Measurements from ENCODE around the gene EVPL. TPM values are rescaled to one million over a fixed set of nuclear protein-coding genes. Genes with fewer than 3 reads are reported as not detected.

EVPL gene
- total and polyA plus RNA-seq, 10 of the 15 experiments (the other 5 are each of a cell fraction or from before 2014, with no cell fraction given), result 0.03 TPM; not detected in 9

- TF ChIP-seq HDGF (IDR thresholded peaks at IDR 0.05) (no peak; the same call in 1 of the 2 replicates), CHD2 (IDR thresholded peaks at IDR 0.05; ENCODE audit: borderline replicate concordance, low read depth, low read length) (0 out of 2 replicates have a peak, but pooled peaks have one; percentile 28), ZNF207 (IDR thresholded peaks at IDR 0.05; ENCODE audit: borderline replicate concordance) (peak; percentile 74; the same call in 1 of the 2 replicates), BHLHE40 (IDR thresholded peaks at IDR 0.05; ENCODE audit: borderline replicate concordance in 1 of 2, low read depth in 2 of 2, low read length in 1 of 2) (peak in 1 of 2 experiments; percentile 49; a peak in 1 of 4 replicates), BACH1 (IDR thresholded peaks at IDR 0.05; ENCODE audit: borderline replicate concordance) (peak; percentile 50; the same call in 1 of the 2 replicates), RAD21 (IDR thresholded peaks at IDR 0.05; ENCODE audit: insufficient read depth, low read depth, low read length) (no peak), MLLT1 (IDR thresholded peaks at IDR 0.05) (no peak), HDAC2 (IDR thresholded peaks at IDR 0.05) (no peak), PAX5 (IDR thresholded peaks at IDR 0.05; ENCODE audit: borderline replicate concordance, low read depth, low read length) (peak; percentile 36; the same call in 1 of the 2 replicates)
These were observed 45.2 kb upstream of the EVPL start, which contains the start of gene SRP68 (continued) for GRCh38 chr17:76072148-76072858.

All from GM12878 (cell line).